Measurements from ENCODE around the gene PHTF2. TPM values are rescaled to one million over a fixed set of nuclear protein-coding genes. Genes with fewer than 3 reads are reported as not detected.

Gene PHTF2
- total RNA-seq, 4 donors from 2014 or later = 8.6 to 54.5 (median 14.5) TPM

DNA sequence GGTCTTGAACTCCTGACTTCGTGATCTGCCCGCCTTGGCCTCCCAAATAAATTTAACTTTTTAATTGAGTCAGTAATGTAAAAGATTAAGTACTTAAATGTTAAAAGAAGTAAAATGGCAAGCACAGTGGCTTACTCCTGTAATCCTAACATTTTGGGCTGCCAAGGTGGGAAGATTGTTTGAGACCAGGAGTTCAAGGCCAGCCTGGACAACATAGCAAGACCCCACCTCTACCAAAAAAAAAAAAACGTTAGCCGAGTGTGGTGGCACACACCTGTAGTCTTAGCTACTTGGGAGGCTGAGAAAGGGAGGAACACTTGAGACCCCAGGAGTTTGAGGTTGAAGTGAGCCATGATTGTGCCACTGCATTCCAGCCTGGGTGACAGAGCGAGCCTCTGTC, 26.1 kb downstream of the PHTF2 start:
- Histone ChIP-seq H3K4me1 (no peaks in the 10 kb centered on the region), H3K4me3 (no peak overlapping the region), H3K27ac (peak overlapping the region in 1 of 4 donors; percentile 62), H3K9me3 (peaks cover 0 to 20% (median 9%) of the 10 kb centered on the region in 4 donors), H3K27me3 (no peaks in the 10 kb centered on the region), H3K36me3 (no peaks in the 10 kb centered on the region)
- DNase-seq = no peak
- no peak for TF ChIP-seq POLR2A (IDR thresholded peaks at IDR 0.05)

DNA sequence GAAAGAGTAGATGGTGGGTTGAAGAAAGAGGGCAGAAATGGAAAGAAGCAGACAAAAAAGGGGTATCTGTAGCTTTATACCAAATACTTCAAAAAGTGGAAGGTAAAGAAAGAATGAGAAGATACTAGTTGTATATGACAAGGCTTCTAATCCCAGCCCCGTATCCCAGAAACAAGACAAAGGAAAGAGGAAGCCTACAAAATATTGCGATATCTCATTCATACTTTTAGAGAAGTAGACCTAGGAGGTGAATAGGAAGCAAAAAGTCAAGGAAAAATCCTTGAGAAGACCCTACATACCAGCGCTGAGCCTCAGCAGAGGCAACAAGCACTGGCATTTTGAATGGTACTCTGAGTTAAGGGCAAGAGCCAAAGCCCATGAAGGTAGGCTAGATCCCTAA, 26.6 kb downstream of the PHTF2 start:
- Histone ChIP-seq H3K27ac (no peak overlapping the region), H3K27me3 (no peaks in the 10 kb centered on the region), H3K4me1 (no peaks in the 10 kb centered on the region), H3K4me3 (no peak overlapping the region), H3K9me3 (peaks cover 0 to 17% (median 8%) of the 10 kb centered on the region in 4 donors), H3K36me3 (no peaks in the 10 kb centered on the region)
- no peak for TF ChIP-seq POLR2A (IDR thresholded peaks at IDR 0.05)
- TF ChIP-seq, protein P1, sequence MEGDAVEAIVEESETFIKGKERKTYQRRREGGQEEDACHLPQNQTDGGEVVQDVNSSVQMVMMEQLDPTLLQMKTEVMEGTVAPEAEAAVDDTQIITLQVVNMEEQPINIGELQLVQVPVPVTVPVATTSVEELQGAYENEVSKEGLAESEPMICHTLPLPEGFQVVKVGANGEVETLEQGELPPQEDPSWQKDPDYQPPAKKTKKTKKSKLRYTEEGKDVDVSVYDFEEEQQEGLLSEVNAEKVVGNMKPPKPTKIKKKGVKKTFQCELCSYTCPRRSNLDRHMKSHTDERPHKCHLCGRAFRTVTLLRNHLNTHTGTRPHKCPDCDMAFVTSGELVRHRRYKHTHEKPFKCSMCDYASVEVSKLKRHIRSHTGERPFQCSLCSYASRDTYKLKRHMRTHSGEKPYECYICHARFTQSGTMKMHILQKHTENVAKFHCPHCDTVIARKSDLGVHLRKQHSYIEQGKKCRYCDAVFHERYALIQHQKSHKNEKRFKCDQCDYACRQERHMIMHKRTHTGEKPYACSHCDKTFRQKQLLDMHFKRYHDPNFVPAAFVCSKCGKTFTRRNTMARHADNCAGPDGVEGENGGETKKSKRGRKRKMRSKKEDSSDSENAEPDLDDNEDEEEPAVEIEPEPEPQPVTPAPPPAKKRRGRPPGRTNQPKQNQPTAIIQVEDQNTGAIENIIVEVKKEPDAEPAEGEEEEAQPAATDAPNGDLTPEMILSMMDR (IDR thresholded peaks at IDR 0.05) = no peak
- no peak for DNase-seq

DNA sequence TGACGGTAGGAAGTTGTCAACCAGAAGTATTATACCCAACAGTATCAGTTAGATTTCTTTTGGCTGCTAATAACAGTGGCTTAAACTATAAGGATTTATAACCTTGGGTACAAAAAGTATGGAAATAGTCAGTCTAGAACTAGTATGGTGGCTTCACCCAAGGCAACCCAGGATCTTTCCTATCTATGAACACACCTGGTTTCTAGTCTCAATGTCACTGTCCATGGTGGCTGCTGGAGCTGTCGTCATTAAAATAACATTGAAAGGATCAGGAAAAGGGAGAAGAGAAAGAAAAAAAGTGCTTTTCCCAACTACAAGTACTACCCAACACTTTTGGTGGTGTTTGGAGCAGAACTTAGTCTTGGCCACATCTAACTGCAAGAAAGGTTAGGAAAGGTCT, 27.7 kb downstream of the PHTF2 start:
- Histone ChIP-seq H3K9me3 (peaks cover 0 to 9% (median 3%) of the 10 kb centered on the region in 4 donors), H3K27ac (no peak overlapping the region), H3K27me3 (no peaks in the 10 kb centered on the region), H3K4me1 (no peaks in the 10 kb centered on the region), H3K36me3 (no peaks in the 10 kb centered on the region), H3K4me3 (no peak overlapping the region)
- DNase-seq = no peak
- TF ChIP-seq, protein P1 (IDR thresholded peaks at IDR 0.05) = no peak
- TF ChIP-seq POLR2A (IDR thresholded peaks at IDR 0.05) = no peak

DNA sequence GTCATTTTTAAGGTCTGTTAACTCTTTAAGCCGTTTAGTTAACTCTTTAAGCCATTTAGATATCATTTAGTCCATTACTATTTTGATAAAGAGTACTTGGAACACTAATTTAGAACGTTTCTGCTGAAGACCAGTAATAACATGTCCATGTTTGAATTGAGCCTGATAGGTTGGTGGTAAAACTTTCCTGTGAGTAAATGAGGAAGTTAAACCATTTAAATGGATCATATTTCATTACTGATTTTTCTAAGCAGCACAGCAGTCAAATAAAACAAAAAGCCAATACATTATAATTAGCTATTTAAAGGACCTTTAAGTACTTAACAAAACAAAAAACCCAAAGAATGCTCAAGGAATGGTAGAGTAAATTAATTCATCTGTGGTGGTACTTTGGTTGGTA, 29.4 kb downstream of the PHTF2 start:
- DNase-seq = no peak
- Histone ChIP-seq H3K27ac (no peak overlapping the region), H3K9me3 (no peaks in the 10 kb centered on the region), H3K36me3 (no peaks in the 10 kb centered on the region), H3K4me1 (no peaks in the 10 kb centered on the region), H3K27me3 (no peaks in the 10 kb centered on the region), H3K4me3 (no peak overlapping the region)
- TF ChIP-seq POLR2A (IDR thresholded peaks at IDR 0.05) = no peak
- TF ChIP-seq, protein P1 (IDR thresholded peaks at IDR 0.05) = no peak

DNA sequence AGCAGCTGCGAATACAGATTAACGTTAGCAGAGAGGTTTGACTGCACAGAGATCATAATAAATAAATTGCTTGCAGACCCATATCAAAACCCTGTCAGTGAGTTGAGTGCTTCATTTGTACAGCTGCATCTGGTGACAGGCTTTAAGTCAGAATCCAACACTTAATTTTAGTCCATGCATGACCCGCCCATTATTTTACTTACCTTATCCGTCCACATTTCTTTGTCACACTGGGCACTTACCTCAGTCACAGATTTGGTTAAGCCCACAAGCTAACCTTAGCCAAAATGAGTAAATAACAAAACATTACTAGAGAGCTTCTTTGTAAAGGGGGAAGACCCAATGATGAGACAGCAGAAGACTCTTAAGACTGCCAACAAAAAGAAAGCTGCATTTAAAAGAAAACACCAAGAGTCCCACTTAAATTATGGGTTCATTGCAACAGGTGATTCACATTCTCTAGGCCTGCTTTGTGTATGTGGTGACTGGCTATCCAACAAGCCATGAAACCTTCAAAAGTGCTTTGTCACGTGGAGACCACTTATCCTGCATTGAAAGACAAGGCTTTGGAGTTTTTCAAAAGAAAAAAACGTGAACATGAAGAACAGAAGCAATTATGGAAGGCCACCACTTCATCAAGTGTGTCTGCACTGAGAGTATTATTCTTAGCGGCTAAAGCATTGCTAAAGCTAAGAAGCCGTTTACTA, 32.2 kb downstream of the PHTF2 start:
- Histone ChIP-seq H3K9me3 (no peaks in the 10 kb centered on the region), H3K4me3 (no peak overlapping the region), H3K27me3 (no peaks in the 10 kb centered on the region), H3K27ac (no peak overlapping the region), H3K4me1 (no peaks in the 10 kb centered on the region), H3K36me3 (no peaks in the 10 kb centered on the region)
- TF ChIP-seq POLR2A (IDR thresholded peaks at IDR 0.05) = no peak
- TF ChIP-seq, protein P1 (IDR thresholded peaks at IDR 0.05) = no peak
- DNase-seq = no peak

DNA sequence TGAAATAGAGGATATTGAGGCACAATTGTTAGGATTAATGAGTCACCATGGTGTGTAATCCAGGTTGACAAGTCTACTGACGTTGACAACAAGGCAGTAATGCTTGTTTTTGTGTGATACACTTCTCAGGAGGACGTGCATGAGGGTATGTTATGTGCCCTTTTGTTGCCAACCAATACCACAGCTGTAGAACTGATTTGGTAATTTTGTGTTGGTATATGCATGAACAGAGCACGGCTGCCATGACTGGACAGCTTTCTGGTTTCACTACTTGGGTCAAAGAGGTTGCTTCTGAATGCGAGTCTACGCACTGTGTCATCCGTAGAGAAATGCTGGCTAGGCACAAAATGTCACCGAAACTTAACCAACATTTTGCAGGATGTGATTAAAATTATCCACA, 32.9 kb downstream of the PHTF2 start:
- Histone ChIP-seq H3K36me3 (no peaks in the 10 kb centered on the region), H3K9me3 (no peaks in the 10 kb centered on the region), H3K4me1 (no peaks in the 10 kb centered on the region), H3K27me3 (no peaks in the 10 kb centered on the region), H3K4me3 (no peak overlapping the region), H3K27ac (no peak overlapping the region)
- DNase-seq = no peak
- TF ChIP-seq, protein P1 (IDR thresholded peaks at IDR 0.05) = no peak
- TF ChIP-seq POLR2A (IDR thresholded peaks at IDR 0.05) = no peak

All from Peyer's patch (tissue), 4 donors.